HG02970 (cell line): ENCODE data around the gene KRTAP5-1.

Experiments used
- ATAC-seq: cut with Tn5 transposase; IDR thresholded peaks from one replicate; pipeline ENCODE4 v1.9.1; 2021; ENCODE audit warnings: mild to moderate bottlenecking, moderate library complexity, moderate number of reproducible peaks; ENCODE audit not compliant: unreplicated experiment, low FRiP score

Gene KRTAP5-1

GRCh38 chr11:1573077-1573902, 11.8 kb downstream of the KRTAP5-1 start:
- ATAC-seq: no peak

GRCh38 chr11:1572197-1573076, 12.6 kb downstream of the KRTAP5-1 start, which contains the start of gene DUSP8:
Gene DUSP8, minus strand, starts transcription at chr11:1572271. Its CDS starts 6,445 bp downstream, at chr11:1565826.
- peak; percentile 51 for ATAC-seq

- ATAC-seq: peak; percentile 10
Observed at GRCh38 chr11:1571760-1572196, 13.3 kb downstream of the KRTAP5-1 start.

GRCh38 chr11:1570896-1571759, 14.0 kb downstream of the KRTAP5-1 start:
- ATAC-seq: no peak

- no peak for ATAC-seq
Observed at GRCh38 chr11:1570531-1570895, 14.6 kb downstream of the KRTAP5-1 start.

- no peak for ATAC-seq
Observed at GRCh38 chr11:1570001-1570453, 15.1 kb downstream of the KRTAP5-1 start.

GRCh38 chr11:1569251-1569780, 15.8 kb downstream of the KRTAP5-1 start:
- no peak for ATAC-seq

GRCh38 chr11:1568441-1568911, 16.6 kb downstream of the KRTAP5-1 start:
- no peak for ATAC-seq

- ATAC-seq: no peak
Observed at GRCh38 chr11:1567721-1568100, 17.4 kb downstream of the KRTAP5-1 start.

- ATAC-seq: no peak
Observed at GRCh38 chr11:1567052-1567720, 17.9 kb downstream of the KRTAP5-1 start.

- ATAC-seq: no peak
Observed at GRCh38 chr11:1566381-1567051, 18.6 kb downstream of the KRTAP5-1 start.

- ATAC-seq: no peak
Observed at GRCh38 chr11:1565904-1566247, 19.2 kb downstream of the KRTAP5-1 start.

- no peak for ATAC-seq
Observed at GRCh38 chr11:1565173-1565903, 19.7 kb downstream of the KRTAP5-1 start.

GRCh38 chr11:1564535-1565172, 20.4 kb downstream of the KRTAP5-1 start:
- no peak for ATAC-seq

- ATAC-seq: no peak
Observed at GRCh38 chr11:1563697-1564534, 21.2 kb downstream of the KRTAP5-1 start.

- no peak for ATAC-seq
Observed at GRCh38 chr11:1563149-1563638, 21.9 kb downstream of the KRTAP5-1 start.
